ENCODE data around the gene HOXA2. TPM values are rescaled to one million over a fixed set of nuclear protein-coding genes. Genes with fewer than 3 reads are reported as not detected.

The HOXA2 gene
- total RNA-seq, 2 experiments from 2014 or later = 0.25 to 0.42 TPM

GRCh38 chr7:27124902-27125689, 22.6 kb upstream of the HOXA2 start:
- TF ChIP-seq CTCF (conservative IDR thresholded peaks at IDR 0.05; ENCODE audit: low read length) (no peak), EZH2phosphoT487 (IDR thresholded peaks at IDR 0.05; ENCODE audit: borderline replicate concordance, low read depth, low read length) (no peak)
- H3K4me1 ChIP-seq (ENCODE audit: insufficient read depth, low read length, poor library complexity, severe bottlenecking) = no peaks in the 10 kb centered on the region
- no peak overlapping the region for H3K4me3 ChIP-seq (ENCODE audit: low read depth, low read length, poor library complexity, severe bottlenecking)
- no peaks in the 10 kb centered on the region for H3K9me2 ChIP-seq (ENCODE audit: insufficient read depth, low read length)
- H3K27ac ChIP-seq (ENCODE audit: low read depth, low read length, poor library complexity, severe bottlenecking) = no peak overlapping the region
- ChIA-PET CTCF (ENCODE audit: unreplicated experiment) (no interaction called here), POLR2A (no interaction called here)
- H4K20me1 ChIP-seq (ENCODE audit: insufficient read depth, low read length) = no peaks in the 10 kb centered on the region; the same call in 1 of the 2 replicates
- no peaks in the 10 kb centered on the region for H3K79me2 ChIP-seq (ENCODE audit: insufficient read depth, low read depth, low read length)
- no TSS peak for BruUV-seq (replicated peaks)
- no peaks in the 10 kb centered on the region for H3K36me3 ChIP-seq (ENCODE audit: insufficient read depth, low read length)
- intact Hi-C loops (cut with micrococcal nuclease; ENCODE audit: unreplicated experiment) = no loop called here
- DNase-seq (ENCODE audit: low spot score) = no peak
- no peak overlapping the region for H3K4me2 ChIP-seq (ENCODE audit: low read length)
- no peaks in the 10 kb centered on the region for H3K9me3 ChIP-seq (ENCODE audit: low read length)
- no peak overlapping the region for H2AFZ ChIP-seq (ENCODE audit: low read length)

- Histone ChIP-seq H3K9me3 (ENCODE audit: low read length) (no peaks in the 10 kb centered on the region), H2AFZ (ENCODE audit: low read length) (no peak overlapping the region), H3K4me2 (ENCODE audit: low read length) (no peak overlapping the region), H3K9me2 (ENCODE audit: insufficient read depth, low read length) (no peaks in the 10 kb centered on the region), H3K27ac (ENCODE audit: low read depth, low read length, poor library complexity, severe bottlenecking) (no peak overlapping the region), H3K4me3 (ENCODE audit: low read depth, low read length, poor library complexity, severe bottlenecking) (no peak overlapping the region), H3K79me2 (ENCODE audit: insufficient read depth, low read depth, low read length) (no peaks in the 10 kb centered on the region), H3K36me3 (ENCODE audit: insufficient read depth, low read length) (no peaks in the 10 kb centered on the region), H4K20me1 (ENCODE audit: insufficient read depth, low read length) (no peaks in the 10 kb centered on the region; the same call in 1 of the 2 replicates), H3K4me1 (ENCODE audit: insufficient read depth, low read length, poor library complexity, severe bottlenecking) (no peaks in the 10 kb centered on the region)
- intact Hi-C loops (cut with micrococcal nuclease; ENCODE audit: unreplicated experiment) = no loop called here
- CTCF ChIA-PET (ENCODE audit: unreplicated experiment) = no interaction called here
- POLR2A ChIA-PET = no interaction called here
- TF ChIP-seq EZH2phosphoT487 (IDR thresholded peaks at IDR 0.05; ENCODE audit: borderline replicate concordance, low read depth, low read length) (no peak), CTCF (conservative IDR thresholded peaks at IDR 0.05; ENCODE audit: low read length) (no peak)
- BruUV-seq (replicated peaks) = no TSS peak
- DNase-seq (ENCODE audit: low spot score) = no peak
These were observed 21.8 kb upstream of the HOXA2 start for GRCh38 chr7:27124096-27124901.

All from OCI-LY7 (cell line).